ENCODE results near the gene SCO2. TPM values are rescaled to one million over a fixed set of nuclear protein-coding genes. Genes with fewer than 3 reads are reported as not detected.

The SCO2 gene
- total and polyA plus RNA-seq, 10 of the 15 experiments (the other 5 are each of a cell fraction or from before 2014, with no cell fraction given), result 0.18 to 16.0 (median 2.4) TPM; not detected in 1

GRCh38 chr22:50544746-50545253 lies 19.4 kb upstream of the SCO2 start:
- DNase-seq (ENCODE audit: low read depth, low spot score), result no peak
- no peaks in the 10 kb centered on the region for H3K9me3 ChIP-seq (replicated peaks; ENCODE audit: control insufficient read depth, insufficient read depth, low read length)
- H3K9ac ChIP-seq (ENCODE audit: control insufficient read depth, insufficient read depth, low read length), result peak overlapping the region; percentile 51; the same call in 1 of the 2 replicates
- H3K36me3 ChIP-seq (ENCODE audit: control insufficient read depth in 2 of 2, insufficient read depth in 2 of 2, low read length in 1 of 2), result no peaks in the 10 kb centered on the region
- 31% methylated on average over 5 of the region's 5 CpGs for WGBS (ENCODE audit: insufficient coverage, insufficient replicate concordance, low lambda C conversion rate, missing lambda C conversion rate)
- ChIA-PET SMC1A (ENCODE audit: uncharacterized antibody, unreplicated experiment) (interaction anchor here (1.1 to 1.5 kb wide), 2 partner anchors 18 to 22 kb away, joined by 3 read pairs; partner anchors contain the start of gene SYCE3), RAD21 (ENCODE audit: unreplicated experiment) (interaction anchor here (0.9 to 2.6 kb wide), 3 partner anchors 10 to 19 kb away, joined by 3 to 9 read pairs (median 4); partner anchors contain the start of gene SYCE3), POLR2A (interaction anchor here (1.1 to 2.1 kb wide), 5 partner anchors 10 to 37 kb away, joined by 3 to 15 read pairs (median 6); partner anchors contain the start of genes LMF2, SCO2 and SYCE3), CTCF (interaction anchor here (0.9 to 2.4 kb wide), 4 partner anchors 13 to 76 kb away, joined by 3 to 13 read pairs (median 5); partner anchors contain the start of genes SCO2 and SYCE3)
- H4K20me1 ChIP-seq (ENCODE audit: control insufficient read depth, insufficient read depth), result no peaks in the 10 kb centered on the region
- intact Hi-C loops (cut with micrococcal nuclease; ENCODE audit: unreplicated experiment), result loop anchor here (5.0 kb wide), 1 partner anchor 78 kb away; no protein-coding TSS in a partner anchor
- no peak for FAIRE-seq
- H3K27ac ChIP-seq (ENCODE audit: control insufficient read depth, insufficient read depth), result peak overlapping the region; percentile 45; the same call in 1 of the 2 replicates
- H3K27me3 ChIP-seq (replicated peaks in 1 of 2; ENCODE audit: control insufficient read depth in 2 of 2, insufficient read depth in 2 of 2, low read length in 1 of 2), result peaks cover 0 to 1% of the 10 kb centered on the region in 2 experiments; a peak in 1 of 4 replicates
- TF ChIP-seq ELK1 (IDR thresholded peaks at IDR 0.05; ENCODE audit: low read depth, low read length) (no peak), EED (IDR thresholded peaks at IDR 0.05; ENCODE audit: low read depth) (peak; percentile 36; the same call in 1 of the 2 replicates)
- no TSS peak for BruUV-seq (replicated peaks)
- in situ Hi-C loops (cut with MboI), result no loop called here
- no peak for ATAC-seq
- H3K4me2 ChIP-seq (ENCODE audit: control insufficient read depth, insufficient read depth), result peak overlapping the region; percentile 31
- H3K4me1 ChIP-seq (ENCODE audit: control insufficient read depth, insufficient read depth, low read length), result peaks cover 45% of the 10 kb centered on the region
- no peak overlapping the region for H2AFZ ChIP-seq (ENCODE audit: control insufficient read depth, low read depth, low read length)
- no peak overlapping the region for H3K4me3 ChIP-seq
- H3K79me2 ChIP-seq (ENCODE audit: control insufficient read depth, insufficient read depth, low read length), result peaks cover 5% of the 10 kb centered on the region

Measured in GM12878 (cell line).